Measurements from ENCODE around the gene ADGRG3.
"Not testable (repeated sequence)": the region's sequence is repeated elsewhere in the genome, so short reads cannot be mapped to it uniquely, and the experiment has no call there.

ADGRG3 gene

GRCh38 chr16:57711346-57711745, 43.2 kb downstream of the ADGRG3 start:
- no peak for DNase-seq (ENCODE audit: insufficient read length, low spot score)
- FAIRE-seq, result no peak

- FAIRE-seq, result no peak
Measured at GRCh38 chr16:57711993-57712392, 43.9 kb downstream of the ADGRG3 start.

GRCh38 chr16:57712569-57712968, 44.5 kb downstream of the ADGRG3 start:
- DNase-seq (ENCODE audit: insufficient read length, low spot score); FAIRE-seq: not testable (repeated sequence)

More at GRCh38 chr16:57711993-57712392, 43.9 kb downstream of the ADGRG3 start:
- DNase-seq (ENCODE audit: insufficient read length, low spot score), result no peak

GRCh38 chr16:57713596-57713995, 45.5 kb downstream of the ADGRG3 start:
- FAIRE-seq, result peak; percentile 36
- DNase-seq (ENCODE audit: insufficient read length, low spot score), result no peak

GRCh38 chr16:57714047-57714446, 45.9 kb downstream of the ADGRG3 start:
- FAIRE-seq, result peak; percentile 13
- DNase-seq (ENCODE audit: insufficient read length, low spot score), result no peak

GRCh38 chr16:57720142-57720575, 52.1 kb downstream of the ADGRG3 start:
- FAIRE-seq, result peak; percentile 84
- DNase-seq (ENCODE audit: insufficient read length, low spot score), result peak; percentile 66

- DNase-seq (ENCODE audit: insufficient read length, low spot score), result no peak
Measured at GRCh38 chr16:57721356-57722209, 53.5 kb downstream of the ADGRG3 start.

GRCh38 chr16:57722210-57722499, 54.0 kb downstream of the ADGRG3 start:
- no peak for DNase-seq (ENCODE audit: insufficient read length, low spot score)
- no peak for FAIRE-seq

More at GRCh38 chr16:57721356-57722209, 53.5 kb downstream of the ADGRG3 start:
- peak; percentile 54 for FAIRE-seq

- no peak for DNase-seq (ENCODE audit: insufficient read length, low spot score)
- FAIRE-seq, result no peak
Measured at GRCh38 chr16:57722651-57723050, 54.5 kb downstream of the ADGRG3 start.

- FAIRE-seq (no peak), DNase-seq (ENCODE audit: insufficient read length, low spot score) (no peak)
Measured at GRCh38 chr16:57723170-57723569, 55.1 kb downstream of the ADGRG3 start.

GRCh38 chr16:57724531-57724930, 56.4 kb downstream of the ADGRG3 start:
- FAIRE-seq (no peak), DNase-seq (ENCODE audit: insufficient read length, low spot score) (no peak)

- FAIRE-seq (peak; percentile 75), DNase-seq (ENCODE audit: insufficient read length, low spot score) (no peak)
Measured at GRCh38 chr16:57725151-57725550, 57.0 kb downstream of the ADGRG3 start.

- FAIRE-seq (no peak), DNase-seq (ENCODE audit: insufficient read length, low spot score) (no peak)
Measured at GRCh38 chr16:57725554-57725953, 57.4 kb downstream of the ADGRG3 start.

- FAIRE-seq (peak; percentile 16), DNase-seq (ENCODE audit: insufficient read length, low spot score) (no peak)
Measured at GRCh38 chr16:57725976-57726375, 57.9 kb downstream of the ADGRG3 start.

GRCh38 chr16:57726433-57726947, 58.4 kb downstream of the ADGRG3 start:
- DNase-seq (ENCODE audit: insufficient read length, low spot score), result no peak
- FAIRE-seq, result no peak

GRCh38 chr16:57727610-57728009, 59.5 kb downstream of the ADGRG3 start:
- no peak for FAIRE-seq

GRCh38 chr16:57728336-57729181, 60.5 kb downstream of the ADGRG3 start:
- no peak for DNase-seq (ENCODE audit: insufficient read length, low spot score)
- FAIRE-seq, result no peak

More at GRCh38 chr16:57727610-57728009, 59.5 kb downstream of the ADGRG3 start:
- DNase-seq (ENCODE audit: insufficient read length, low spot score), result no peak

- no peak for FAIRE-seq
- no peak for DNase-seq (ENCODE audit: insufficient read length, low spot score)
Measured at GRCh38 chr16:57729182-57729484, 61.0 kb downstream of the ADGRG3 start.

GRCh38 chr16:57729852-57730251, 61.7 kb downstream of the ADGRG3 start:
- peak; percentile 98 for FAIRE-seq
- DNase-seq (ENCODE audit: insufficient read length, low spot score), result not testable (repeated sequence)

- DNase-seq (ENCODE audit: insufficient read length, low spot score), result no peak
- peak; percentile 28 for FAIRE-seq
Measured at GRCh38 chr16:57730771-57731730, 62.9 kb downstream of the ADGRG3 start.
